ENCODE results near the gene AQP12B.

Gene AQP12B

DNA sequence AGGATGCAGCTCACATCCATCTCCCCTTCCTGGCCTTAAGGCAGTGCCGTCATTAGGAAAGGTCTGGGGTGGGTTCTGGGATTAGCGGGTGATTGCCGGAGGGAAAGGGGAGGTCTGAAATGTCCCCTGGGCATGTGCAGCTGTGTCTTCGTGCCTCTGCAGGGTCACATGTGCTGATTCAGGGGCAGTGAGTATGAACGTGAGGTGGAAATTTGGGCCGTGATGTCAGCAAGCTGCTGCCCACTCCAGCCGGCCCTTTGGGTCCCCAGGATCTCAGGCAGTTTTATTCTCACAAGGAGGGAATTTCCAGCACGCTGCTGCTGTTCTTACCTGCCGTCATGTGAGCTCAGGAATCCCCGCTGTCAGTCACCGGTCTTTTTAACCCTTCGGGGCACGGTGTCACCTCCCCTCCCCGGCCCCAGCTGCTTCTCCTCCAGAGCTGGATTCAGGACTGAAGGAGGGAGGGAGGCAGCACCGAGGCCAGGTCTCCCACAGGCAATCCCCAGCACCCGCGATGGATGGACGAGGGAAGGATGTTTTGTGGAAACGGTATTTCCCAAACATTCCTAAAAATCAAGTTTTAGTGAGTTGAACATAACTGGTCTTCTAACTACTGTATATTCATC lies 33.9 kb downstream of the AQP12B start:
- DNase-seq (ENCODE audit: low read depth in 2 of 2) = no peak
- no peak overlapping the region for H3K4me3 ChIP-seq (replicated peaks in 1 of 2; ENCODE audit: low read depth in 2 of 2, low read length in 2 of 2)
- no peak for TF ChIP-seq CTCF (IDR thresholded peaks at IDR 0.05; ENCODE audit: low read depth, low read length)

- H3K4me3 ChIP-seq (replicated peaks in 1 of 2; ENCODE audit: low read depth in 2 of 2, low read length in 2 of 2) = no peak overlapping the region
- DNase-seq (ENCODE audit: low read depth in 2 of 2) = no peak
- no peak for TF ChIP-seq CTCF (IDR thresholded peaks at IDR 0.05; ENCODE audit: low read depth, low read length)
These were observed 34.5 kb downstream of the AQP12B start for GRCh38 chr2:240648155-240648649.

- TF ChIP-seq CTCF (IDR thresholded peaks at IDR 0.05; ENCODE audit: low read depth, low read length) = no peak
- H3K4me3 ChIP-seq (replicated peaks in 1 of 2; ENCODE audit: low read depth in 2 of 2, low read length in 2 of 2) = no peak overlapping the region
- DNase-seq (ENCODE audit: low read depth in 2 of 2) = no peak
These were observed 35.1 kb downstream of the AQP12B start for GRCh38 chr2:240647503-240648154.

DNA sequence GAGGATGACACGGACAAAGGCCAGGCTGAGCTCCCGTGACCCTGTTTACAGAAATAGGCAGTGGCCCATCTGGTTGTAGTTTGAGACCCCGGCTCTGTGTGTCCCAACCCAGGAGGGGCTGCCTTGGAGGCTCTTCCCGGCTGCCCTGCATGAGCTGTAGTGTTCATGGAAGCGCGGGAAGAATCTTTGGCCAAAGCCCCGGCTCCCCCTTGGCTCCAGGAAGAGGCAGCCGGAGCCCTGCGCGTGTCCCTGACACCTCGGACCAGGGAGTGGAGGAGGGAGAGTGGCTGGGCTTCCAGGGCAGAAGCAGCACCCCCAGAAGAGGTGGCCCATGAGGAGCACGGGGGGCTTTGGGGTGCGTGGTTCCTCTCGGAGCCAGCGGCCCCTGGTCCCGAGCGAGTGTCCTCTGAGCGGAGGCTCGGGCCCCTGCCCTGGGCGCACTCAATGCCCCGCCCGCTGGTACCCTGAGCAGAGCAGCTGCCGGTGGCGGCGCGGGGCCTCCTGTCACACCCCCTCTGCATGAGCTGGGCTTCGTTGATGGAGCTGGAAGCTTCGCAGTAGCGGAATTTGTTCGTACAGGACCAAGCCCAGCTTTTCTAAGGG lies 35.7 kb downstream of the AQP12B start:
- DNase-seq (ENCODE audit: low read depth in 2 of 2) = no peak
- no peak for TF ChIP-seq CTCF (IDR thresholded peaks at IDR 0.05; ENCODE audit: low read depth, low read length)

GRCh38 chr2:240646176-240646899 lies 36.3 kb downstream of the AQP12B start:
- TF ChIP-seq CTCF (IDR thresholded peaks at IDR 0.05; ENCODE audit: low read depth, low read length) = no peak
- H3K4me3 ChIP-seq (replicated peaks in 1 of 2; ENCODE audit: low read depth in 2 of 2, low read length in 2 of 2) = no peak overlapping the region
- DNase-seq (ENCODE audit: low read depth in 2 of 2) = no peak

More for the DNA sequence above, 35.7 kb downstream of the AQP12B start:
- no peak overlapping the region for H3K4me3 ChIP-seq (replicated peaks in 1 of 2; ENCODE audit: low read depth in 2 of 2, low read length in 2 of 2)

DNA sequence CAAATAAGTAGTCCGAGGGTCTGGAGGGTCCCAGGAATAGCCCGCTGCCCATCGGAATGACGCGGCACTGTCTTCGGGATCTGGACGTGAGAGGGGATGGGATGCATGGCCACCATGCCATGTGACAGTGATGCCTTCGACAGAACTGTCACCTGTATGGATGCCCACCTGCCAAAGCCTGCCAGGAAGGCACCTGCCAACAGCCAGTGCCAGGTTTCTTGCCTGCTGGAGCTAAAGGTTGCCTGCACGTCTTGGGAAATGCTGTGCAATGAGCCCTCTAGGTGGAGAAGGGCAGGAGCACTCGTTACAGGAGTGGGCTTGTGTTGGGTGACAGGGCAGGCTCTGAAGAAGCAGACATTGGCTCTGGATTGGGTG lies 36.9 kb downstream of the AQP12B start:
- DNase-seq (ENCODE audit: low read depth in 2 of 2) = no peak
- TF ChIP-seq CTCF (IDR thresholded peaks at IDR 0.05; ENCODE audit: low read depth, low read length) = no peak
- no peak overlapping the region for H3K4me3 ChIP-seq (replicated peaks in 1 of 2; ENCODE audit: low read depth in 2 of 2, low read length in 2 of 2)

Data from cardiac fibroblast (primary cell).